ENCODE measurements around the gene RSL24D1.

Gene RSL24D1

GRCh38 chr15:55132672-55133071, 64.1 kb downstream of the RSL24D1 start:
- Histone ChIP-seq H3K9ac (ENCODE audit: insufficient read length, low read depth) (no peak overlapping the region), H3K27me3 (ENCODE audit: insufficient read depth, insufficient read length) (no peaks in the 10 kb centered on the region), H3K4me3 (ENCODE audit: insufficient read length, low read depth) (no peak overlapping the region), H3K9me3 (ENCODE audit: insufficient read depth, low read length) (no peaks in the 10 kb centered on the region), H3K36me3 (ENCODE audit: insufficient read depth, insufficient read length, low read length) (no peaks in the 10 kb centered on the region), H3K4me1 (ENCODE audit: insufficient read depth, insufficient read length) (no peaks in the 10 kb centered on the region)
- TF ChIP-seq YY1 (IDR thresholded peaks at IDR 0.05; ENCODE audit: insufficient read depth, insufficient read length): no peak
- TF ChIP-seq ZNF274 (IDR thresholded peaks at IDR 0.05; ENCODE audit: low read depth, low read length): no peak
- no peak for TF ChIP-seq SUZ12 (IDR thresholded peaks at IDR 0.05; ENCODE audit: extremely low read depth, insufficient read depth, insufficient read length)
- no peak for DNase-seq (ENCODE audit: low read depth, low spot score)

All from NT2/D1 (cell line).